GM12874 (cell line): ENCODE data around the gene TRIM32.

Experiments
- TF ChIP-seq, protein P1 (sequence below): IDR thresholded peaks from 2 replicates; pipeline ENCODE4 v1.5.1; 2011; ENCODE audit warnings: low read depth, mild to moderate bottlenecking, control low read depth, low read length, moderate library complexity; ENCODE audit not compliant: insufficient read depth

The TRIM32 gene

DNA sequence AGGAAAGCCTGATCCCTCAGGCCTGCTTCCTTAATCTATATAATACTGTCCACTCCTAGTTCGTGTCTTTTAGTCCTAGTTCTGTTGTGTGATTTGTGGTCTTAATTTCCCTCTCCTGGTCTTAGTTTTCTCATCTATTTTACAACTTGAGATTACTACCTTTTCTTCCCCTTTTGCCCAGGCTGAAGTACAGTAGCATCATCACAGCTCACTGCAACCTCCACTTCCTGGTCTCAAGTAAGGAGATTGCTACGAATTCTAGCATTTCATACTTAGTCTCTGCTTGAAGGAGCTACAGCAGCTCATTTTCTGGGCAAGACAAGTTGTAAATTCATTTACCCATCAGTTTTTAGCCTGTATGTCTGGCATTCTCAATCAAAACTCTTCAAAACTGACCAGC, 5.5 kb downstream of the TRIM32 start:
- TF ChIP-seq, protein P1, sequence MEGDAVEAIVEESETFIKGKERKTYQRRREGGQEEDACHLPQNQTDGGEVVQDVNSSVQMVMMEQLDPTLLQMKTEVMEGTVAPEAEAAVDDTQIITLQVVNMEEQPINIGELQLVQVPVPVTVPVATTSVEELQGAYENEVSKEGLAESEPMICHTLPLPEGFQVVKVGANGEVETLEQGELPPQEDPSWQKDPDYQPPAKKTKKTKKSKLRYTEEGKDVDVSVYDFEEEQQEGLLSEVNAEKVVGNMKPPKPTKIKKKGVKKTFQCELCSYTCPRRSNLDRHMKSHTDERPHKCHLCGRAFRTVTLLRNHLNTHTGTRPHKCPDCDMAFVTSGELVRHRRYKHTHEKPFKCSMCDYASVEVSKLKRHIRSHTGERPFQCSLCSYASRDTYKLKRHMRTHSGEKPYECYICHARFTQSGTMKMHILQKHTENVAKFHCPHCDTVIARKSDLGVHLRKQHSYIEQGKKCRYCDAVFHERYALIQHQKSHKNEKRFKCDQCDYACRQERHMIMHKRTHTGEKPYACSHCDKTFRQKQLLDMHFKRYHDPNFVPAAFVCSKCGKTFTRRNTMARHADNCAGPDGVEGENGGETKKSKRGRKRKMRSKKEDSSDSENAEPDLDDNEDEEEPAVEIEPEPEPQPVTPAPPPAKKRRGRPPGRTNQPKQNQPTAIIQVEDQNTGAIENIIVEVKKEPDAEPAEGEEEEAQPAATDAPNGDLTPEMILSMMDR: no peak

DNA sequence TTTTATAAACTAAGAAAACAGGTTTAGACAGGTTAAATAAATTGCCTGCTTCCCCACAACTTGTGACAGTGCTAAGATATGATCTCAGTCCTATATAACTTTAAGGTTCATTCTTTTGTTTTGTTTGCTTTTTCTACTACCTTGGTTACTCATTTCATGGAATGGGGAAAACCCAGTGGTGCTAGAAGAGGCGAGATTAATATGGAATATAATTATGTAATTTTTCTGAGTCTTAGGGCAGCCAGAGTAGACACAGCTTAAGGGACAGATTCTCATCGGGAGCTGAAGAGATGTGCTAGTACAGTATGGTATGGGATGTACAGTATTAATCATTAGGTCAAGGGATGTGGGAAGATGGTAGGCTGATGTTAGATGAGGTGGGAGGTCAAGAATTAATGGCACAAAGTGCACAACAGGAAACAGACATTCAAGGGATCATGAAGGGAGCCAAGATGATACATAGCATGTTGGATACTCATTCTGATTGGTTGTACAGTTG, 6.2 kb downstream of the TRIM32 start:
- TF ChIP-seq, protein P1: no peak

GRCh38 chr9:116694785-116695291, 7.7 kb downstream of the TRIM32 start:
- TF ChIP-seq, protein P1: no peak

- TF ChIP-seq, protein P1: no peak
Observed at GRCh38 chr9:116695438-116695837, 8.3 kb downstream of the TRIM32 start.

DNA sequence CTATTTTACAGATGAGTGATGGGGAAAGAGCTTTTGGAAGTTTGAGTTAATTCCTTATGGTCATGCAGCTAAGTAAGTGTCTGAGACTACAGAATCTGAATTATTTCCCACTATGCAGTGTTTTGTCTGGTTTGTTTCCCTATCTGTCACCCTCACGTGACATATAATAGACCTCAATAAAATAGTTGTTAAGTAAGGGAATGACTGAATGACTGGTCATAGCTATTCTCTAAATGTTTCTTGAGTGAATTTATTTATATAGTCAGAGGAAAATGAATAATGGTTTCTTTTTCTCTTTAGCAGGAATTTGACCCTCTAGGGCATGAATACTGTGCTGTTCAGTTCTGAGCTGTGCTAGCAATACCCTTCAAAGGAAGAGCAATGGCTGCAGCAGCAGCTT, 10.3 kb downstream of the TRIM32 start:
- TF ChIP-seq, protein P1: no peak

GRCh38 chr9:116697887-116698286, 10.8 kb downstream of the TRIM32 start:
- TF ChIP-seq, protein P1: no peak

- TF ChIP-seq, protein P1: no peak
Observed at GRCh38 chr9:116700279-116700678, 13.2 kb downstream of the TRIM32 start.
